HG02884 (cell line): ENCODE data around the gene GOLGA6B.
"Not testable (repeated sequence)": the region's sequence is repeated elsewhere in the genome, so short reads cannot be mapped to it uniquely, and the experiment has no call there.

Source experiments
- ATAC-seq: cut with Tn5 transposase; IDR thresholded peaks from one replicate; pipeline ENCODE4 v1.9.1; 2021; ENCODE audit warnings: mild to moderate bottlenecking, moderate library complexity; ENCODE audit not compliant: unreplicated experiment

Gene GOLGA6B, protein sequence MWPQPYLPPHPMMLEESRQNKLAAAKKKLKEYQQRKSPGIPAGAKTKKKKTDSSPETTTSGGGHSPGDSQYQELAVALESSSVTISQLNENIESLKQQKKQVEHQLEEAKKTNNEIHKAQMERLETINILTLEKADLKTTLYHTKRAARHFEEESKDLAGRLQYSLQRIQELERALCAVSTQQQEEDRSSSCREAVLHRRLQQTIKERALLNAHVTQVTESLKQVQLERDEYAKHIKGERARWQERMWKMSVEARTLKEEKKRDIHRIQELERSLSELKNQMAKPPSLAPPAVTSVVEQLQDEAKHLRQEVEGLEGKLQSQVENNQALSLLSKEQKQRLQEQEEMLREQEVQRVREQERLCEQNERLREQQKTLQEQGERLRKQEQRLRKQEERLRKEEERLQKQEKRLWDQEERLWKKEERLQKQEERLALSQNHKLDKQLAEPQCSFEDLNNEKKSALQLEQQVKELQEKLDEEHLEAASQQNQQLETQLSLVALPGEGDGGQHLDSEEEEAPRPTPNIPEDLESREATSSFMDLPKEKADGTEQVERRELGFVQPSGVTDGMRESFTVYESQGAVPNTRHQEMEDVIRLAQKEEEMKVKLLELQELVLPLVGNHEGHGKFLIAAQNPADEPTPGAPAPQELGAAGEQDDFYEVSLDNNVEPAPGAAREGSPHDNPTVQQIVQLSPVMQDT

GRCh38 chr15:72654397-72654796 is at the start of gene GOLGA6B:
GOLGA6B (plus strand) TSS chr15:72654697; CDS start chr15:72654738, 41 bp downstream.
- ATAC-seq: not testable (repeated sequence)

DNA sequence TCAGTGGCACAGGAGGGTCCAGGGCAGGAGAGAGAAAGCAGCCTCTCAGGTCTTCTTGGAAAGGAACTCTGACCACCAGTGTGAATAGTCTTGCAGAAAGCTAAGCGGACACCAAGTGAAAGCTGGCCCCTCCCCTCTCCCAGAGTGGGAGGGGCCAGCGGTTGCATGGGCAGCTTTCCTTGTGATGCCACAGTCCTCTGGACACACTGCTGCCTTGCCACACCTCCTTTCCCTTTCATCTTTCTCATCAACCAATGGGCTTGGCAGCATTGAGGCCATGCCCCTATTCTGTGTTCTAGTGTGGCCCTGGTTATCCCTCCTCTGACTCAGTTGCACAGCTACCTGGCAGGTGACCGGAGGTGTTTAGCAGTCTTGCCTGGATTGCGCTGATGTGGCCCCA is 49.7 kb upstream of the GOLGA6B start:
- no peak for ATAC-seq

DNA sequence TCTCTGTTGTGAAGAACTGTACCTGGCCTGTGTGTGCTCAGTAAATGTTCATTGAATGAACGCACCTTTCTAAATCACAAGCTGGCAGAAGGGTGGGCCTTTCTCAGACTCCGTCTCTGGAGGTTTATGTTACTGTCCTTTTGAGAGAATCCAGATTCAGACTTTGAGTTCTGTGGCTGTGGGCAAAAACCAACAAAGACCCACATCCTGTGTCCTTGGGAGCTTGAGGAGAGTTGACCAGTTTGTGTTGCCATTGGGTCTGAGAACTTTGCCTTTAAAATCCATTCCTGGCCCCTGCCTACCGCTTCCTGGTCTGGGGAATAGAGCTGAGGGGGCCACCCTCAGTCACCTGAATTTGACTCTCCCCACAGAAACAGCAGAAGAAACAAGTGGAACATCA is 46.4 kb upstream of the GOLGA6B start:
- not testable (repeated sequence) for ATAC-seq

DNA sequence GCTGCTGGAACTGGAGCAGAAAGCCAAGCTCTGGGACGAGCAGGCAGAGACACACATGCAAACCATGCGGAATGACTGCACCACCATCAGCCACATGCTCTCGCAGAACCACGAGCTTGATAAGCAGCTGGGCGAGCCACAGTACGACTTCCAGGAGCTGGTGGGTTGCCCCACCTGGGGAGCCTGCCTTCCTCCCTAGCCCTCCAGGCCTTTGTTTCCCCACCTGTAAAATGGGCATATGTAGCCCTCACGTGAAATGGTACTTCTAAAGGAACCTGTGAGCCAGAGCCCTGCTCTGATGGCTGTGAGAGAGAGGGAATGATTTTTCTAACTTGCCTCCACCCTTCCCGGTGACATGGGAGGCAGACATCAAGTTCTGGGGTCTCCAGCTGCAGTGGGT is 44.6 kb upstream of the GOLGA6B start:
- ATAC-seq: no peak

DNA sequence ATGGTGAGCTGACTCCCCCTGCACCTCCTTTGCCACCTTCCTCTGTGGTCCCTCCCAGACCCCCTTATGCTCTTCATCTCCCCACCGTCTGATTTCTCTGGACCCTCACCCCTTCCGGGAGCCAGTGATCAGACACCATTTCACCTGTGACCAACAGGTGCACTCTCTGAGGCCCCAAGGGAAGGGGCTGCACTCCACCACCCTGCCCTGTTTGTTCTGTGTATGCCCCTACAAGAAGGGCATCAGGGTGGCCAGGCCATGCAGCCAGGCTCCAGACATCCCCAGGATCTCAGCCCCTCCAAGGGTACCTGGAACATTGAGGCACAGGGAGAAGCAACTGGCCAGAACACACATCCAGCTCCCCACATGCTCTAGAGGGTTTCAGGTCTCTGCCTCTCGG is 42.2 kb upstream of the GOLGA6B start:
- ATAC-seq: not testable (repeated sequence)

DNA sequence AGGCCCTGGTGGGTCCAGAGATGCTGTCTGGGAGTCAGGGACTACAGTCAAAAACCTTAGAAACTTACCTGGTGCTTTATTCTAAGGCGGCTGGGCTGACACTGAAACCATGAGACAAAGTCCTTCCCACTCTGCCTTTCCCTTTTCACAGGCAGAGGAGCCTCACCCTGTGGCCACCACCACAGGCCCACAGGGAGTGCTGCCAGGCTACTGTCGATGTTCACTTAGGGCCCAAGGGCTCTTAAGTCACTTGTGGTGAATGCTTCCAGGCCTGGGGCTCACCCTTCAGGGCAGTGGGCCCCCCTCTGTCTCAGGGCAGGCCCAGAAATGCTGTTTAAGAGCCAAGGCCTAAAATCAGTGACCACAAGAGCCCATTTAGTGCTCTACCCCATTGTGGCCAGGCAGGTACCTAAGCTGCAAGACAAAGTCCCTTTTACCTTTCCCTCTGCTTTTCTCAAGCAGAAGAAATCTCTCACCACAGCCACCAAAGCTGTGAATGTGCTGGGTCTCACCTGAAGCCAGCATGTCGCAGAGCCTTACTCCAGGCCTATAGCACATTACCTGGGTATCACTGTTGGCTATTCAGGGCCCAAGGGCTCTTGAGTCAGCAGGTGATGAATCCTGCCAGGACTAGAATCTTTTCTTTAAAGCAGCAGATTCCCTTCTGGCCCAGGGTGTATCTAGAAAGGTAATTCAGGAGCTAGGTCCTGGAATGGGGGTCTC is 39.5 kb upstream of the GOLGA6B start:
- no peak for ATAC-seq

GRCh38 chr15:72615533-72616233 is 38.8 kb upstream of the GOLGA6B start:
- not testable (repeated sequence) for ATAC-seq

- ATAC-seq: no peak
Observed at GRCh38 chr15:72616491-72617210, 37.8 kb upstream of the GOLGA6B start.

- not testable (repeated sequence) for ATAC-seq
Observed at GRCh38 chr15:72623854-72624253, 30.6 kb upstream of the GOLGA6B start.

GRCh38 chr15:72626153-72626552 is 28.3 kb upstream of the GOLGA6B start:
- ATAC-seq: not testable (repeated sequence)

DNA sequence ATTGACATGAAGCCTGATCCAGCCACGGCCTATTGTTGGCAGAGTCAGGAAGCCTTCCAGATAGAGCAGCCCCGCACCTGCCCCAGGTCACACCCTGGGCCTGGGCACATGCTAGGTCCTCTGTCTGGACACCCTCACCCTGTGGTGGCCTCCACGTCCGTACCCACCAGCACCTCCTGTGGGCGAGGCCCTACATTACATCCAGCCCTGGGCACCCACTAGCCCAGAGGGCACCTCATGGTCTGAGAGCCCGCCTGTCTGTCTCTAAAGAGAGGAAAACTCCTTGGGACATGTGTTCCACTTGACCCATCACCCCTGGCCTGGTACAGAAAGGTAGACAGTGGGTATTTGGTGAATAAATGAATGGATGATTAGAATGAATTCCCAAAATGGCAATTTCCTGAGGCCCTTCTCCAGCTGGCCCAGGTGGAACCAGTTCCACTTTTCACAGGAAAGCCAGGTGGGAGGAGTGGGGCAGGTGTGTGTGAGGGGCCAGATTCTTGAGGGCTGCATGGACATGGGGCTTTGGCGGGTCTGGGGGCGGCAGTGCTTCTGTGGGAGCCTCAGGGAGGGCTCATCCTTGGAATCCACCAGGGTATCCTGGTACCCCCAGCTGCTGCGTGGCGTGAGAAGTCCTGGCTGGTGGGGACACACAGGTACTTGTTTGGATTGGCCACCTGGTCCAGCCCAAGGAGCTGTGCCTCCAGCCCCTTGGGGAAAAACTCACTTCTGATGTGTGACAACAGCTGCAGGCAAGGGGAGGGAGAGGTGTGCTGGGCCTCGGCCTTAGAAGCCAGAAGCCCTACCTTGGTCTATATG is 26.0 kb upstream of the GOLGA6B start:
- not testable (repeated sequence) for ATAC-seq

DNA sequence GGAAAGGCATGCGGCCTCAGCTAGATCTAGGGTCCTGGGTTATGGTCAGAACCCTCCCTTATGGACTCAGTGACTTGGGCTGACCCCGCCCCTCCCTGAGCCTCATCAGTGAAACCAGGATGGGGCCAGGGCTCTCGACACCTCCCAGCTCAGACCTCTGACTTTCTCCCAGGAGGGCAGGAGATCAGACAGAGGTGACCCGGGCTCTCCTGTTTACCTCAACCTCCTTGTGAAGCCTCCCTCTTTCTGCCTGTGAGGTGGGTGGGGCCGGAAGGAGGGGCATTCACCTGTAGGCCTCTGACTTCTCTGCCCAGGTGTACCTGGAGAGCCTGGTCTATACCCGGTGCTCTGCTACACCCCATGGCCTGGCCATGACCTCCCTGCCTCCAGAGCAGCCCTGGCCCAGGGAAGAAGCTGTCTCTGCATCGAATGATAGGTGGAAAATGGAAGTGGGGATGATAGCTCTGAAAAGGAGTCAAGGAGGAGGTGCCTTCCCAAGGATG is 25.4 kb upstream of the GOLGA6B start:
- not testable (repeated sequence) for ATAC-seq

DNA sequence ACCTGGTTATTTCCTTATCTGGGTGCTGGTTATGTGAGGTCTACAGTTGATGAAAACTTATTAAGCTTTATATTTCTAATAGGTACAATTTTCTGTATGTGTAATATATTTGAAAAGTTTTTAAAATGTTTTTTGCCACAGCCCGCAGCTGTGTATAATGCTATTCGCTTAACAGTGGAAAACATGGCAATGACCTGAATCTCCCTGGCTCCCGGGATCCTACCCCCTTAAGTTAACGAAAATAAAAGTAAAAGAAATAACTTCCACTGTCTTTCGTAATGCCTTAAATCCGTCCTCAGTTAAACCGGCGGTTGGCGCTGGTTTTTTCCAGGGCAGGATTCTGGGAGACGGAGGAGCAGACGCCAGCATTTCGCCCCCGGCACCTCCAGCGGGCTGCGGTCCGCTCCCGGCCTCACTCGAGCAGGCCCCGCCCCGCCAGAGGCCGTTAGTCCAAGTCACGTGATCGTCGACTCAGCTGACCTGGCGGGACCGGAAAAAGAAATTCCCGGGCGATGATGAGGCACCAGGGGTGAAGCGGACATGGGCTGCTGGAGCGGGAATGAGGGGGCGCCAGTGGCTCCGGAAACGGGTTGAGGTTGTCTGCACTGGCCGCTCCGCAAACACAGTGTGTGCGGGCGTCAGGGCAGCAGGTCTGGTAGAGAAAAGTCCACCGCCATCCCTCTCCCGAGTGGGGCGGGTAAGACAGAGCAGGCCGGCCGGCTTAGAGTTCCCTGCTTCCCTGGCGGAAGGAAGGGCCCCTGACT is 17.8 kb upstream of the GOLGA6B start:
- not testable (repeated sequence) for ATAC-seq

- ATAC-seq: not testable (repeated sequence)
Observed at GRCh38 chr15:72639759-72640483, 14.6 kb upstream of the GOLGA6B start.

DNA sequence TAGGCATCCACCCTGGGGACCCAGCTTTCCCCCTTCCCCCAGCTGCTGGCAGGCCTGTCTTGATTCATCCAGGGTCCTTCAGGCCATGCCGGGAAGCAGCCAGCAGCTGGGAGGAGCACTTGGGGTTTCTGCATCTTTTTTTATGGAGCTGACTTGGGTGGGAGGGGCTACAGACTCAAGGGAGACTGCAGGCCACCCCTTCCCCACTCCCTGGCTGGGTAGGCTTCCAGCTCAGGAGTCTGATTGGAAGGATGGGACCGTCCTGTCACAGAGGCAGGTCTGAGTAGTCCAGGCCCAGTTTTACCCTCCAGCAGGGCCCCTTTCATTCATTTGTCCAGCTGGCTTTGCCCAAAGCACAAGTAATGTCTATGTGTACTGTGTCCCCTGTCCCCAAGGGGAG is 12.2 kb upstream of the GOLGA6B start:
- ATAC-seq: not testable (repeated sequence)

GRCh38 chr15:72648631-72649253 is 5.8 kb upstream of the GOLGA6B start:
- not testable (repeated sequence) for ATAC-seq

DNA sequence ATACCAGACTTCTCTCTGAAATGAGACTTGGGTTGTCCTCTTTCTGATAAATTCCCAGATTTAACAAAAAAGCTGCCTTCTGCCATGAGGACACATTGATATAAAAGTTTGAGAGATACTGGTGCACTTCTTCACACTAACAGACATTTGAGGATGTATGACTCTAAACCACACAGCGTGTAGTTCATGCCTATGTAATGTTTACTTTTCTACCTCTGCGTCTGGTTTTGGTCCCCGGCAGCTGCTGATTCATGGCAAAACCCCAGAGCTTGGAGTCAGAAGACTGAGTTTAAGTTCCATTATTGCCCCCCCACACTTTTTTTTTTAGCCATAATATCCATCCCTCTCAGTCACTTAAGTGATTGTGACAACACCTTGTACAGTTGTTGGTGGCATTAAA is 1.5 kb downstream of the GOLGA6B start:
- not testable (repeated sequence) for ATAC-seq
